Activated T-helper 1 cell treated with anti-CD3 and anti-CD28 coated beads, Interleukin-2, amount 50 U/mL, for 16 hours (primary cell): ENCODE measurements around the gene DSC1.

Experiments used
- DNase-seq, 2 donors: peaks; one replicate each; pipeline ENCODE4 v3.0.0-alpha.2; 2020; ENCODE audit warnings: low read depth in 1 of 2, low spot score in 1 of 2

DSC1 gene

GRCh38 chr18:31104444-31104843 lies 58.2 kb downstream of the DSC1 start:
- DNase-seq: no peak

GRCh38 chr18:31103423-31103822 lies 59.2 kb downstream of the DSC1 start:
- no peak for DNase-seq

GRCh38 chr18:31102941-31103340 lies 59.7 kb downstream of the DSC1 start:
- no peak for DNase-seq

- DNase-seq: no peak
Measured at GRCh38 chr18:31102025-31102684, 60.5 kb downstream of the DSC1 start, which contains the start of gene DSC2. Gene DSC2, minus strand, starts transcription at chr18:31102421. Its CDS starts 450 bp downstream, at chr18:31101971.

- DNase-seq: no peak
Measured at GRCh38 chr18:31101183-31102024, 61.3 kb downstream of the DSC1 start.

- no peak for DNase-seq
Measured at GRCh38 chr18:31100436-31101182, 62.0 kb downstream of the DSC1 start.

GRCh38 chr18:31099450-31100230 lies 63.0 kb downstream of the DSC1 start:
- no peak for DNase-seq

- DNase-seq: no peak
Measured at GRCh38 chr18:31098878-31099277, 63.8 kb downstream of the DSC1 start.

- DNase-seq: no peak
Measured at GRCh38 chr18:31097666-31098065, 65.0 kb downstream of the DSC1 start.

- no peak for DNase-seq
Measured at GRCh38 chr18:31093880-31094279, 68.8 kb downstream of the DSC1 start.

- DNase-seq: no peak
Measured at GRCh38 chr18:31093294-31093693, 69.4 kb downstream of the DSC1 start.

- DNase-seq: no peak
Measured at GRCh38 chr18:31091350-31091749, 71.3 kb downstream of the DSC1 start.

- no peak for DNase-seq
Measured at GRCh38 chr18:31088532-31088931, 74.1 kb downstream of the DSC1 start.

- no peak for DNase-seq
Measured at GRCh38 chr18:31079973-31080372, 82.7 kb downstream of the DSC1 start.
